K562 (cell line): Measurements from ENCODE around the gene SHISA4. TPM values are rescaled to one million over a fixed set of nuclear protein-coding genes. Genes with fewer than 3 reads are reported as not detected.
A peak's percentile ranks its signal among the peaks of the same experiment; 100 is the strongest.

Experiments used
- ATAC-seq: fragments of 200-7000 bp; cut with Tn5 transposase; 3 replicates; pipeline ENCODE4 v1.9.1; 2020; ENCODE audit warnings: moderate library complexity
- BruUV-seq: library from RNA; stranded (reverse); fragments of 400-500 nt; replicated peaks from 2 replicates; lab custom pipeline; 2021; lab: Mats Ljungman, UMichigan
- CTCF ChIA-PET: fragments of 300-600 bp; formaldehyde crosslinking; extraction: SDS; loops from one replicate; lab custom pipeline; 2021; ENCODE audit warnings: low intra/inter-chr PET ratio; lab: Yijun Ruan, JAX
- POLR2A ChIA-PET: fragments of 300-600, 350-650 bp; sonication (Branson Sonifier 250); formaldehyde crosslinking; extraction: SDS; loops from one replicate; lab custom pipeline; 2021; ENCODE audit warnings: antibody characterized with exemption, inconsistent platforms; lab: Yijun Ruan, JAX
- DNase-seq, 4 experiments: peaks; one replicate each; pipeline versions ENCODE4 v3.0.0 to v3.0.0-alpha.2; 2011 to 2018; ENCODE audit warnings: low spot score in 3 of 4, mixed read lengths in 3 of 4; ENCODE audit errors: extremely low read depth in 1 of 4
- FAIRE-seq: peaks from 2 replicates; lab custom pipeline; 2011; peaks lifted over from hg19 to GRCh38; lab: Jason Lieb, UNC
- H2AFZ ChIP-seq: 2 replicates; pipeline ENCODE4 v1.6.0; 2011; ENCODE audit warnings: low read depth, low read length, control low read depth, inconsistent platforms
- H3K27ac ChIP-seq: fragments of 200-600 bp; 3 replicates; pipeline ENCODE4 v1.8.0; 2011; ENCODE audit warnings: low read depth, mild to moderate bottlenecking, control low read depth, inconsistent platforms, low read length, moderate library complexity, mixed read lengths; ENCODE audit errors: extremely low read depth
- H3K27me3 ChIP-seq, 2 experiments: fragments of 300-600 bp in 1 of 2; 2 replicates in 1 of 2; 3 replicates in 1 of 2; pipeline versions ENCODE4 v1.6.0 to v1.8.0; 2011; ENCODE audit warnings: inconsistent platforms in 2 of 2, low read length in 2 of 2, mild to moderate bottlenecking in 1 of 2, mixed read lengths in 1 of 2, moderate library complexity in 1 of 2; ENCODE audit not compliant: control insufficient read depth in 2 of 2, insufficient read depth in 2 of 2
- H3K36me3 ChIP-seq: fragments of 300-600 bp; 3 replicates; pipeline ENCODE4 v1.8.0; 2011; ENCODE audit warnings: mild to moderate bottlenecking, low read length, inconsistent platforms; ENCODE audit not compliant: control insufficient read depth, insufficient read depth
- H3K4me1 ChIP-seq, 2 experiments: fragments of 200-600 bp in 1 of 2; replicated peaks in 1 of 2; 2 replicates in 1 of 2; 3 replicates in 1 of 2; pipeline versions ENCODE4 v1.5.1 to v1.8.0; 2011; ENCODE audit warnings: inconsistent platforms in 2 of 2, low read length in 2 of 2, mild to moderate bottlenecking in 1 of 2, mixed read lengths in 1 of 2, moderate library complexity in 1 of 2; ENCODE audit not compliant: control insufficient read depth in 2 of 2, insufficient read depth in 2 of 2
- H3K4me2 ChIP-seq: 2 replicates; pipeline ENCODE4 v1.6.1; 2011; ENCODE audit warnings: low read length, control low read depth, inconsistent platforms, mixed read lengths; ENCODE audit not compliant: insufficient read depth
- H3K4me3 ChIP-seq: fragments of 200-600 bp; sonication (generic), shearing (Covaris generic); 2 replicates; pipeline ENCODE4 v1.5.1; 2016; ENCODE audit warnings: control low read depth, inconsistent platforms
- H3K79me2 ChIP-seq: fragments of 200-600 bp; 3 replicates; pipeline ENCODE4 v1.8.0; 2011; ENCODE audit warnings: low read length, inconsistent platforms; ENCODE audit not compliant: control insufficient read depth, insufficient read depth
- H3K9ac ChIP-seq, 2 experiments: 2 replicates each; pipeline versions ENCODE4 v1.6.0 to v1.6.1; 2011; ENCODE audit warnings: low read depth in 2 of 2, low read length in 2 of 2, control low read depth in 1 of 2, inconsistent platforms in 1 of 2, mild to moderate bottlenecking in 1 of 2, mixed read lengths in 1 of 2; ENCODE audit not compliant: insufficient read depth in 1 of 2
- H3K9me1 ChIP-seq: one replicate; pipeline ENCODE4 v1.6.0; 2011; ENCODE audit warnings: inconsistent platforms, mild to moderate bottlenecking, low read length, moderate library complexity; ENCODE audit not compliant: control insufficient read depth, insufficient read depth
- H3K9me3 ChIP-seq: replicated peaks from 2 replicates; pipeline ENCODE4 v1.5.1; 2011; ENCODE audit warnings: low read depth, low read length, inconsistent platforms; ENCODE audit not compliant: control insufficient read depth, insufficient read depth
- H4K20me1 ChIP-seq: replicated peaks from 2 replicates; pipeline ENCODE4 v1.6.1; 2011; ENCODE audit warnings: low read length, inconsistent platforms, mixed read lengths; ENCODE audit not compliant: control insufficient read depth, insufficient read depth
- BCOR ChIP-seq: fragments of 450-650 bp; IDR thresholded peaks from 2 replicates; pipeline ENCODE4 v1.6.1; 2016
- CBFA2T2 ChIP-seq: fragments of 450-650 bp; conservative IDR thresholded peaks from 2 replicates; pipeline ENCODE4 v1.6.1; 2017; ENCODE audit warnings: mild to moderate bottlenecking
- DPF2 ChIP-seq: fragments of 450-650 bp; IDR thresholded peaks from 2 replicates; pipeline ENCODE4 v1.6.1; 2016
- FUS ChIP-seq: fragments of 200-400 bp; formaldehyde crosslinking; optimal IDR thresholded peaks from 2 replicates; pipeline ENCODE3; 2017; ENCODE audit warnings: low read depth, low read length
- GTF2A2 ChIP-seq: IDR thresholded peaks from 2 replicates; pipeline ENCODE4 v1.6.1; 2016; ENCODE audit warnings: mild to moderate bottlenecking, missing genetic modification characterization, missing compliant biosample characterization
- HLTF ChIP-seq: fragments of 450-650 bp; IDR thresholded peaks from 2 replicates; pipeline ENCODE4 v1.6.1; 2016
- KHSRP ChIP-seq: fragments of 450-650 bp; IDR thresholded peaks from 2 replicates; pipeline ENCODE4 v1.6.1; 2017
- NELFE ChIP-seq: IDR thresholded peaks from 2 replicates; pipeline ENCODE4 v1.6.1; 2011; ENCODE audit warnings: mild to moderate bottlenecking; ENCODE audit not compliant: insufficient read depth, insufficient read length
- NUFIP1 ChIP-seq: fragments of 450-650 bp; IDR thresholded peaks from 2 replicates; pipeline ENCODE4 v1.6.1; 2018; ENCODE audit not compliant: partially characterized antibody
- PHF20 ChIP-seq: fragments of 450-650 bp; IDR thresholded peaks from 2 replicates; pipeline ENCODE4 v1.6.1; 2018; ENCODE audit not compliant: partially characterized antibody
- PYGO2 ChIP-seq: fragments of 450-650 bp; IDR thresholded peaks from 2 replicates; pipeline ENCODE4 v1.6.1; 2016; ENCODE audit warnings: mild to moderate bottlenecking, missing genetic modification characterization, moderate library complexity, missing compliant biosample characterization
- RHOXF2B ChIP-seq: fragments of 250-450 bp; sonication (Bioruptor Pico); conservative IDR thresholded peaks from 2 replicates; pipeline ENCODE4 v1.5.1; 2021
- TCF7 ChIP-seq: sonication (generic); IDR thresholded peaks from 2 replicates; pipeline ENCODE4 v1.6.1; 2016; ENCODE audit warnings: antibody characterized with exemption, borderline replicate concordance
- XRCC4 ChIP-seq: IDR thresholded peaks from one replicate; pipeline ENCODE4 v1.6.1; 2011; ENCODE audit not compliant: insufficient read depth, insufficient read length; ENCODE audit errors: extremely low read depth
- ZFP36 ChIP-seq: fragments of 150-350 bp; IDR thresholded peaks from 2 replicates; pipeline ENCODE4 v1.6.1; 2018; ENCODE audit warnings: low read length, low read depth; ENCODE audit not compliant: partially characterized antibody
- ZKSCAN8 ChIP-seq: fragments of 200-800 bp; sonication (Bioruptor generic); IDR thresholded peaks from 2 replicates; pipeline ENCODE4 v1.6.1; 2016; ENCODE audit warnings: missing genetic modification characterization, missing compliant biosample characterization
- WGBS: fragments of 100-300 bp; shearing (Covaris generic); methylation state at CpG from one replicate; pipeline ENCODE4 v1.1.6; 2016; ENCODE audit warnings: low coverage, mixed read lengths; ENCODE audit not compliant: insufficient coverage; ENCODE audit errors: missing lambda C conversion rate; 5-methylcytosine and 5-hydroxymethylcytosine counted together
- in situ Hi-C: fragments of 300-500 bp; cut with MboI; formaldehyde crosslinking; loops from 4 replicates; pipeline ENCODE4 v1.15.0; 2018; ENCODE audit warnings: inconsistent platforms, mixed read lengths
- intact Hi-C: fragments of 100-400 bp; cut with micrococcal nuclease; formaldehyde crosslinking; loops from 2 replicates; pipeline ENCODE4 v1.14.2; 2022
- polyA plus RNA-seq, 8 experiments: library from polyadenylated mRNA; depleted of rRNA in 4 of 8; stranded (reverse) in 5 of 8; unstranded in 3 of 8; fragments of >200 nt; fragmentation: Nextera tagmentation in 2 of 8; fragmentation: Illumina TruSeq in 1 of 8; extraction: Ambion mirVana in 2 of 8; extraction: Trizol in 1 of 8; gene quantifications; 2 replicates each; pipeline versions ENCODE4 v1.2.1 to v1.2.3, GENCODE V29; 2011 to 2014; ENCODE audit warnings: inconsistent platforms in 1 of 8, missing spikeins in 1 of 8
- total RNA-seq, 7 experiments: library from RNA; depleted of rRNA in 6 of 7; stranded (reverse); fragments of >200 nt in 6 of 7; fragmentation: Illumina TruSeq in 2 of 7; extraction: Trizol in 2 of 7; gene quantifications; 2 replicates each; pipeline versions ENCODE4 v1.2.1 to v1.2.3, GENCODE V29; 2011 to 2021; ENCODE audit warnings: low replicate concordance in 1 of 7
- TF ChIP-seq, protein P1 (sequence below): fragments of 250-450 bp; sonication (Bioruptor Pico); IDR thresholded peaks from 2 replicates; pipeline ENCODE4 v1.4.0; 2020; ENCODE audit warnings: mild to moderate bottlenecking, moderate library complexity
- TF ChIP-seq, protein P2 (sequence below): fragments of 450-650 bp; IDR thresholded peaks from 2 replicates; pipeline ENCODE4 v1.6.1; 2016
- TF ChIP-seq, protein P3 (sequence below): fragments of 200-800 bp; sonication (Bioruptor generic); IDR thresholded peaks from 2 replicates; pipeline ENCODE4 v1.6.1; 2017; ENCODE audit warnings: missing genetic modification characterization, missing compliant biosample characterization

Gene SHISA4
- total and polyA plus RNA-seq, 9 of the 15 experiments (the other 6 are each of a cell fraction or from before 2014, with no cell fraction given), result 0.15 to 0.95 (median 0.68) TPM; not detected in 2

DNA sequence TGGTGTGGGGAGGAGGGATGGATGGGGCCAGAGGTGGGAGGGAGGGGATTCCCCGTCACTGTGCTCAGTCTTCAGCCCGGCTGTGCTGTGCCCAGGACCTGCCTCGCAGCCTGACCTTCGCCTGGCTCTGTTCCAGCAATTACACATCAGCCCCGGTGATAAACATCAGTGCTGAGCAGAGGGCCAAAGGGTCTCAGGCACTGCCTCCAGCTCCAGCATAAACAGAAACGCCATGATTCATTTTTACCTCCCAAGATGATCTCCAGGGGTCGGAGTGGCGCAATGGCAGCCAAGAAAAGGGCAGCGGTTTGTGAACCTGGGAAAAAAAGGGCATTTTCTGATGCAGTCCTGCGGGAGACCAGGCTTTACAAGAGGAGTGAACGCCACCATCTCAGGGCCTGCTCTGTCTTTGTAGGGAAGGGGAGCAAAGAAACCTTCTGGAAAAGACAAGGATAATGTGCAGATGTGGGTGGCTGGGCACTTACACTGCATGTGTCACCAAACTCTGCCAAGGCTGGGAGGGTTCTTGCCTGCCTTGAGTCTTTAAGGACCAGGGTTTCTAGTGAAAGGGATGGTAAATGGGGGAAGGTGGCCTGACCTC lies 28.1 kb downstream of the SHISA4 start:
- no peaks in the 10 kb centered on the region for H3K9me3 ChIP-seq
- H3K4me3 ChIP-seq, result no peak overlapping the region
- ChIA-PET POLR2A (interaction anchor here (0.5 to 1.6 kb wide), 12 partner anchors 9 to 492 kb away, joined by 3 to 6 read pairs (median 4); partner anchors contain the start of genes LMOD1 and TIMM17A), CTCF (interaction anchor here (0.9 kb wide), 1 partner anchor 56 kb away, joined by 4 read pairs; no protein-coding TSS in a partner anchor)
- H3K36me3 ChIP-seq, result no peaks in the 10 kb centered on the region
- H3K9ac ChIP-seq, result peak overlapping the region in 1 of 2 experiments; percentile 8; a peak in 1 of 4 replicates
- no peak overlapping the region for H3K27ac ChIP-seq
- no peak for FAIRE-seq
- H2AFZ ChIP-seq, result peak overlapping the region; percentile 66
- no peaks in the 10 kb centered on the region for H3K79me2 ChIP-seq
- H4K20me1 ChIP-seq, result no peaks in the 10 kb centered on the region
- H3K27me3 ChIP-seq, result no peaks in the 10 kb centered on the region
- intact Hi-C loops (loop anchor here (2.0 kb wide), 1 partner anchor 38 kb away; the partner anchor contains the start of gene TIMM17A), in situ Hi-C loops (no loop called here)
- WGBS, result 12% methylated on average over 11 of the region's 11 CpGs
- peak; percentile 64 to 81 (median 70) for DNase-seq
- peak; percentile 78 for ATAC-seq
- no TSS peak for BruUV-seq
- H3K4me2 ChIP-seq, result peak overlapping the region; percentile 2; the same call in 1 of the 2 replicates
- peaks cover 15 to 18% of the 10 kb centered on the region in 2 experiments for H3K4me1 ChIP-seq
- H3K9me1 ChIP-seq, result no peaks in the 10 kb centered on the region
- no peak for TF ChIP-seq ZKSCAN8
- TF ChIP-seq TCF7, result no peak
- TF ChIP-seq NELFE, result no peak
- TF ChIP-seq, protein P1, sequence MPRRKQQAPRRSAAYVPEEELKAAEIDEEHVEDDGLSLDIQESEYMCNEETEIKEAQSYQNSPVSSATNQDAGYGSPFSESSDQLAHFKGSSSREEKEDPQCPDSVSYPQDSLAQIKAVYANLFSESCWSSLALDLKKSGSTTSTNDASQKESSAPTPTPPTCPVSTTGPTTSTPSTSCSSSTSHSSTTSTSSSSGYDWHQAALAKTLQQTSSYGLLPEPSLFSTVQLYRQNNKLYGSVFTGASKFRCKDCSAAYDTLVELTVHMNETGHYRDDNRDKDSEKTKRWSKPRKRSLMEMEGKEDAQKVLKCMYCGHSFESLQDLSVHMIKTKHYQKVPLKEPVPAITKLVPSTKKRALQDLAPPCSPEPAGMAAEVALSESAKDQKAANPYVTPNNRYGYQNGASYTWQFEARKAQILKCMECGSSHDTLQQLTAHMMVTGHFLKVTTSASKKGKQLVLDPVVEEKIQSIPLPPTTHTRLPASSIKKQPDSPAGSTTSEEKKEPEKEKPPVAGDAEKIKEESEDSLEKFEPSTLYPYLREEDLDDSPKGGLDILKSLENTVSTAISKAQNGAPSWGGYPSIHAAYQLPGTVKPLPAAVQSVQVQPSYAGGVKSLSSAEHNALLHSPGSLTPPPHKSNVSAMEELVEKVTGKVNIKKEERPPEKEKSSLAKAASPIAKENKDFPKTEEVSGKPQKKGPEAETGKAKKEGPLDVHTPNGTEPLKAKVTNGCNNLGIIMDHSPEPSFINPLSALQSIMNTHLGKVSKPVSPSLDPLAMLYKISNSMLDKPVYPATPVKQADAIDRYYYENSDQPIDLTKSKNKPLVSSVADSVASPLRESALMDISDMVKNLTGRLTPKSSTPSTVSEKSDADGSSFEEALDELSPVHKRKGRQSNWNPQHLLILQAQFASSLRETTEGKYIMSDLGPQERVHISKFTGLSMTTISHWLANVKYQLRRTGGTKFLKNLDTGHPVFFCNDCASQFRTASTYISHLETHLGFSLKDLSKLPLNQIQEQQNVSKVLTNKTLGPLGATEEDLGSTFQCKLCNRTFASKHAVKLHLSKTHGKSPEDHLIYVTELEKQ, result no peak
- no peak for TF ChIP-seq NUFIP1
- no peak for TF ChIP-seq PHF20
- TF ChIP-seq, protein P2, sequence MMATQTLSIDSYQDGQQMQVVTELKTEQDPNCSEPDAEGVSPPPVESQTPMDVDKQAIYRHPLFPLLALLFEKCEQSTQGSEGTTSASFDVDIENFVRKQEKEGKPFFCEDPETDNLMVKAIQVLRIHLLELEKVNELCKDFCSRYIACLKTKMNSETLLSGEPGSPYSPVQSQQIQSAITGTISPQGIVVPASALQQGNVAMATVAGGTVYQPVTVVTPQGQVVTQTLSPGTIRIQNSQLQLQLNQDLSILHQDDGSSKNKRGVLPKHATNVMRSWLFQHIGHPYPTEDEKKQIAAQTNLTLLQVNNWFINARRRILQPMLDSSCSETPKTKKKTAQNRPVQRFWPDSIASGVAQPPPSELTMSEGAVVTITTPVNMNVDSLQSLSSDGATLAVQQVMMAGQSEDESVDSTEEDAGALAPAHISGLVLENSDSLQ, result peak; percentile 9; the same call in 1 of the 2 replicates
- no peak for TF ChIP-seq HLTF
- no peak for TF ChIP-seq GTF2A2 (tag)
- TF ChIP-seq BCOR, result peak; percentile 30; the same call in 1 of the 2 replicates
- no peak for TF ChIP-seq CBFA2T2
- no peak for TF ChIP-seq FUS
- TF ChIP-seq ZFP36, result peak; percentile 72
- TF ChIP-seq, protein P3, sequence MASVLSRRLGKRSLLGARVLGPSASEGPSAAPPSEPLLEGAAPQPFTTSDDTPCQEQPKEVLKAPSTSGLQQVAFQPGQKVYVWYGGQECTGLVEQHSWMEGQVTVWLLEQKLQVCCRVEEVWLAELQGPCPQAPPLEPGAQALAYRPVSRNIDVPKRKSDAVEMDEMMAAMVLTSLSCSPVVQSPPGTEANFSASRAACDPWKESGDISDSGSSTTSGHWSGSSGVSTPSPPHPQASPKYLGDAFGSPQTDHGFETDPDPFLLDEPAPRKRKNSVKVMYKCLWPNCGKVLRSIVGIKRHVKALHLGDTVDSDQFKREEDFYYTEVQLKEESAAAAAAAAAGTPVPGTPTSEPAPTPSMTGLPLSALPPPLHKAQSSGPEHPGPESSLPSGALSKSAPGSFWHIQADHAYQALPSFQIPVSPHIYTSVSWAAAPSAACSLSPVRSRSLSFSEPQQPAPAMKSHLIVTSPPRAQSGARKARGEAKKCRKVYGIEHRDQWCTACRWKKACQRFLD (CRISPR knock-in tag), result no peak
- TF ChIP-seq RHOXF2B (CRISPR knock-in tag), result no peak
- TF ChIP-seq DPF2, result peak; percentile 76; the same call in 1 of the 2 replicates
- no peak for TF ChIP-seq KHSRP
- no peak for TF ChIP-seq PYGO2
- TF ChIP-seq XRCC4, result no peak
